ENCODE data around the gene YTHDF2.
"Not testable (repeated sequence)": the region's sequence is repeated elsewhere in the genome, so short reads cannot be mapped to it uniquely, and the experiment has no call there.

Gene YTHDF2

GRCh38 chr1:28761189-28761588 is 24.4 kb downstream of the YTHDF2 start:
- no peak for DNase-seq

- no peak for DNase-seq
Observed at GRCh38 chr1:28766532-28767183, 29.9 kb downstream of the YTHDF2 start.

GRCh38 chr1:28770601-28771165 is 33.9 kb downstream of the YTHDF2 start:
- no peak for DNase-seq

- DNase-seq, result not testable (repeated sequence)
Observed at GRCh38 chr1:28771921-28772320, 35.2 kb downstream of the YTHDF2 start.

GRCh38 chr1:28773105-28773504 is 36.4 kb downstream of the YTHDF2 start:
- DNase-seq, result no peak

- DNase-seq, result peak; percentile 89
Observed at GRCh38 chr1:28775121-28775942, 38.6 kb downstream of the YTHDF2 start.

- no peak for DNase-seq
Observed at GRCh38 chr1:28776341-28776740, 39.6 kb downstream of the YTHDF2 start.

- DNase-seq, result no peak
Observed at GRCh38 chr1:28778021-28778420, 41.3 kb downstream of the YTHDF2 start.

GRCh38 chr1:28779751-28780408 is 43.1 kb downstream of the YTHDF2 start:
- DNase-seq, result peak; percentile 42

- DNase-seq, result no peak
Observed at GRCh38 chr1:28781305-28781704, 44.6 kb downstream of the YTHDF2 start.

- DNase-seq, result no peak
Observed at GRCh38 chr1:28782011-28782410, 45.3 kb downstream of the YTHDF2 start.

GRCh38 chr1:28783363-28783762 is 46.6 kb downstream of the YTHDF2 start:
- no peak for DNase-seq

- DNase-seq, result no peak
Observed at GRCh38 chr1:28789412-28789811, 52.7 kb downstream of the YTHDF2 start.

- no peak for DNase-seq
Observed at GRCh38 chr1:28789816-28790215, 53.1 kb downstream of the YTHDF2 start.

- DNase-seq, result no peak
Observed at GRCh38 chr1:28790377-28791035, 53.8 kb downstream of the YTHDF2 start.

GRCh38 chr1:28791929-28792328 is 55.2 kb downstream of the YTHDF2 start:
- not testable (repeated sequence) for DNase-seq

GRCh38 chr1:28792644-28793121 is 55.9 kb downstream of the YTHDF2 start:
- DNase-seq, result no peak

GRCh38 chr1:28794582-28794981 is 57.8 kb downstream of the YTHDF2 start:
- DNase-seq, result not testable (repeated sequence)

- no peak for DNase-seq
Observed at GRCh38 chr1:28796352-28797211, 59.8 kb downstream of the YTHDF2 start.

GRCh38 chr1:28800324-28800723 is 63.6 kb downstream of the YTHDF2 start:
- no peak for DNase-seq

GRCh38 chr1:28801461-28801860 is 64.7 kb downstream of the YTHDF2 start:
- no peak for DNase-seq

- DNase-seq, result no peak
Observed at GRCh38 chr1:28803051-28803450, 66.3 kb downstream of the YTHDF2 start.
